Colon (tissue), 2 donors: ENCODE data around the gene ECHDC3.

Experiments
- FAIRE-seq: peaks from 2 replicates; lab custom pipeline; 2012; peaks lifted over from hg19 to GRCh38; lab: Jason Lieb, UNC
- donor health status: control.
- donor health status: control.

Gene ECHDC3

GRCh38 chr10:11748866-11749265 is 6.7 kb downstream of the ECHDC3 start:
- no peak for FAIRE-seq

GRCh38 chr10:11750420-11750819 is 8.2 kb downstream of the ECHDC3 start:
- FAIRE-seq, result no peak

- FAIRE-seq, result no peak
Measured at GRCh38 chr10:11754173-11754572, 12.0 kb downstream of the ECHDC3 start.

GRCh38 chr10:11754620-11755019 is 12.4 kb downstream of the ECHDC3 start:
- no peak for FAIRE-seq

- FAIRE-seq, result no peak
Measured at GRCh38 chr10:11755512-11756263, 13.5 kb downstream of the ECHDC3 start.

- FAIRE-seq, result no peak
Measured at GRCh38 chr10:11756766-11757315, 14.7 kb downstream of the ECHDC3 start.

- FAIRE-seq, result no peak
Measured at GRCh38 chr10:11757454-11757820, 15.3 kb downstream of the ECHDC3 start.

GRCh38 chr10:11757821-11758463 is 15.8 kb downstream of the ECHDC3 start:
- no peak for FAIRE-seq

- no peak for FAIRE-seq
Measured at GRCh38 chr10:11758527-11759236, 16.5 kb downstream of the ECHDC3 start.

GRCh38 chr10:11759347-11759746 is 17.2 kb downstream of the ECHDC3 start:
- FAIRE-seq, result no peak

GRCh38 chr10:11760151-11760550 is 18.0 kb downstream of the ECHDC3 start:
- FAIRE-seq, result no peak

- FAIRE-seq, result no peak
Measured at GRCh38 chr10:11760861-11761260, 18.7 kb downstream of the ECHDC3 start.

GRCh38 chr10:11761431-11761830 is 19.2 kb downstream of the ECHDC3 start:
- no peak for FAIRE-seq

GRCh38 chr10:11762706-11763500 is 20.7 kb downstream of the ECHDC3 start:
- no peak for FAIRE-seq

- FAIRE-seq, result no peak
Measured at GRCh38 chr10:11763501-11763861, 21.3 kb downstream of the ECHDC3 start.

GRCh38 chr10:11765141-11765540 is 23.0 kb downstream of the ECHDC3 start:
- FAIRE-seq, result no peak

- no peak for FAIRE-seq
Measured at GRCh38 chr10:11772575-11773288, 30.6 kb downstream of the ECHDC3 start.

GRCh38 chr10:11773761-11774441 is 31.7 kb downstream of the ECHDC3 start:
- no peak for FAIRE-seq

GRCh38 chr10:11775412-11775811 is 33.2 kb downstream of the ECHDC3 start:
- FAIRE-seq, result no peak

GRCh38 chr10:11776080-11776479 is 33.9 kb downstream of the ECHDC3 start:
- no peak for FAIRE-seq

GRCh38 chr10:11781114-11781513 is 38.9 kb downstream of the ECHDC3 start:
- FAIRE-seq, result no peak
